Measurements from ENCODE around the gene ZNF750.

ZNF750 gene

DNA sequence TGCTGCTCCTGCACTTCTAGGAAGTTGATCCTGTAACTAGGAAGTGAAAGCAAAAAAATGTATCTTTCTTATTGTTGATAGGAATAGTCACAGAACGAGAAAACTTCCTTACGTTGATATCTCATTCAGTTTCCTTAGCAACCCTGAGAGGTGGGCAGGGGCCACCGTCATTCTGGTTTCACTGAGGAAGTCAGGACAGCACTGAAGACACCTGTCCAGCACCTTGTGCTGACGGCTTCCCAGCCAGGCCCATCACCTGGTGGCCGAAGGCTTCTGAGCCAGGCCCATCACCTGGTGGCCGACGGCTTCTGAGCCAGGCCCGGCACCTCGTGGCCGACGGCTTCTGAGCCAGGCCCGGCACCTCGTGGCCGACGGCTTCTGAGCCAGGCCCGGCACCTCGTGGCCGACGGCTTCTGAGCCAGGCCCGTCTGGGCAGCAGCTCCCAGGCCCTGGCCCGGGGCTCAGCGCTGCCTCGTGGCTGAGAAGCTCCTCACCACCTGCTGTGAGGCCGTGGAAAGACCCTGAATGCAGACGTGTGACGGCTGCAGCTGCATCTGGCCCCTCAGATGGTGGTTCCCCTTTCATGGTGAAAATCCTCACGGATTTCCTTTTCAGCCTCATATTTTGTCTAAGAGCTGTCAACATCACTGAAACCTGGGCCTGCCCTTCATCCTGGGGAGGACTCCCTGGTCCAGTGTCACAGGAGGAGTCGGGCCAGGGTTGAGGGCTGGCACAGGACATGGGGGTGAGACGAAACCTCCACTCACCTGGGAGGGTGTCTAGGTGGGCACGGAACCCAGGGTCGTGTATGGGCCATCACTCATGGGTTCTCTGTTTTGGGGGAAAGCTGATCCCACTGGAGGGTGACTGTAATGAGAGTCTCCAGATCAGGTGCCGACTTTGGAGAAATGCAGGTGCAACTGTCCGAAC, 33.0 kb upstream of the ZNF750 start:
- H3K27ac ChIP-seq (ENCODE audit: insufficient read depth, low read length, poor library complexity, severe bottlenecking), result no peak overlapping the region
- no peak overlapping the region for H3K4me3 ChIP-seq (ENCODE audit: insufficient read depth, low read depth, low read length, poor library complexity, severe bottlenecking)

GRCh38 chr17:82871776-82872561, 32.1 kb upstream of the ZNF750 start:
- no peaks in the 10 kb centered on the region for H3K27me3 ChIP-seq (replicated peaks; ENCODE audit: control insufficient read depth, insufficient read depth, low read length, poor library complexity, severe bottlenecking)
- peaks cover 2% of the 10 kb centered on the region for H3K4me1 ChIP-seq (ENCODE audit: control insufficient read depth, insufficient read depth, low read length, poor library complexity, severe bottlenecking)
- H3K4me3 ChIP-seq (ENCODE audit: insufficient read depth, low read depth, low read length, poor library complexity, severe bottlenecking), result no peak overlapping the region
- H3K27ac ChIP-seq (ENCODE audit: insufficient read depth, low read length, poor library complexity, severe bottlenecking), result no peak overlapping the region
- H3K9me3 ChIP-seq (ENCODE audit: control insufficient read depth, low read length), result no peaks in the 10 kb centered on the region
- DNase-seq, result no peak
- H3K36me3 ChIP-seq (ENCODE audit: control insufficient read depth, insufficient read depth, low read length), result peaks cover 33% of the 10 kb centered on the region

More for the DNA sequence above, 33.0 kb upstream of the ZNF750 start:
- H3K27me3 ChIP-seq (replicated peaks; ENCODE audit: control insufficient read depth, insufficient read depth, low read length, poor library complexity, severe bottlenecking), result no peaks in the 10 kb centered on the region
- H3K4me1 ChIP-seq (ENCODE audit: control insufficient read depth, insufficient read depth, low read length, poor library complexity, severe bottlenecking), result no peaks in the 10 kb centered on the region
- H3K9me3 ChIP-seq (ENCODE audit: control insufficient read depth, low read length), result no peaks in the 10 kb centered on the region
- no peak for DNase-seq
- H3K36me3 ChIP-seq (ENCODE audit: control insufficient read depth, insufficient read depth, low read length), result peaks cover 33% of the 10 kb centered on the region

DNA sequence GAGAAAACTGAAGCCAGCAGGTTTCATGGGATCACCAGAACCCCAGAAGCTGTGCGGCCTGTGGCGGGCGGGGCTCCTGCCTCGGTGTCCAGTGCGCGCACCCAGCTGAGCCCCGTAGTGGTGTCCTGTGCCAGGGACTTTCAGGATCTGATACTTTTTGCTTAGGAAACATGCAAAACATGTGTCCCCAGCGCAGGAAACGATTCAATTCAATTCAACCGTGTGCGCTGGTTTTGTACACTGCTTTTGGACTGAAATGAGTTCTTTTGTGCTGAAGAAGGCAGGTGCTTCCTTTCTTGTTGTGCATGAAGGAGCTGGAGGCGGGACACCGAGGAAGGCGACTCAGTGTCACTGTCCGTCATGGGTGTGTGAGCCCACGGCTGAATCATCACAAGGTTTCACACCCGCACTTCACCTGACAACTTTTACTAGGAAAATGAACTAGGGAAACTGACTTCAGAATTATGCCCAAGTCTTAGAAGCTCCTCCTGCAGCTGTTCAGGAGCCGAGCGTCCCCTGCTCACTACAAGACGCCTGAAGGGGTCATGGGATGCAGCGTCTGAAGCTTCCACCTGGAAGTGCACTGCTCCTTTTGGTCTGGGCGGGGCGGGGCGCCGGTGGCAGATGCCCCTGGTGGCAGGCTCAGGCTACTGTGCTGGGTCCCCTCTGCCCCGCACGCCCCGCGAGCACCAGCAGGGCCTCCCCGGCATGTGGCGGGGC, 31.4 kb upstream of the ZNF750 start:
- Histone ChIP-seq H3K27ac (ENCODE audit: insufficient read depth, low read length, poor library complexity, severe bottlenecking) (no peak overlapping the region), H3K27me3 (replicated peaks; ENCODE audit: control insufficient read depth, insufficient read depth, low read length, poor library complexity, severe bottlenecking) (no peaks in the 10 kb centered on the region), H3K4me1 (ENCODE audit: control insufficient read depth, insufficient read depth, low read length, poor library complexity, severe bottlenecking) (peaks cover 10% of the 10 kb centered on the region), H3K9me3 (ENCODE audit: control insufficient read depth, low read length) (no peaks in the 10 kb centered on the region), H3K4me3 (ENCODE audit: insufficient read depth, low read depth, low read length, poor library complexity, severe bottlenecking) (no peak overlapping the region), H3K36me3 (ENCODE audit: control insufficient read depth, insufficient read depth, low read length) (peaks cover 31% of the 10 kb centered on the region)
- DNase-seq, result no peak

DNA sequence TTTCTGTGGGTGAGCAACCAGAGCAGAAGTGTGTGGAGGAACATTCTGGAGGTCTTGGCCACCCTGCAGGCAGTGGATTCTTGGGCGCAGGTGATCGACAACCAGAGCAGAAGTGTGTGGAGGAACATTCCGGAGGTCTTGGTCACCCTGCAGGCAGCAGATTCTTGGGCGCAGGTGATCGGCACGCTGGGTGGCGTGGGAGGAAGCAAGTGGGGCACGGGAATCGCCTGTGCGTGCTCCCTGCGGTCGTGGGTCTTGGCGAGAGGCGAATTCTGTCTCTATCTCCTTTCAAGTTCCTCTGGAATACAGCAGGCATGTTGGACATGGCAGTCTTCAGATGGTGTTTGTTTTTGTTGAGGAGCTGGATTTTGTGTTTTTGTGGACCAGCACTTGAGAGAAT, 30.7 kb upstream of the ZNF750 start:
- peaks cover 16% of the 10 kb centered on the region for H3K4me1 ChIP-seq (ENCODE audit: control insufficient read depth, insufficient read depth, low read length, poor library complexity, severe bottlenecking)
- H3K4me3 ChIP-seq (ENCODE audit: insufficient read depth, low read depth, low read length, poor library complexity, severe bottlenecking), result no peak overlapping the region
- H3K27me3 ChIP-seq (replicated peaks; ENCODE audit: control insufficient read depth, insufficient read depth, low read length, poor library complexity, severe bottlenecking), result no peaks in the 10 kb centered on the region
- H3K36me3 ChIP-seq (ENCODE audit: control insufficient read depth, insufficient read depth, low read length), result peaks cover 29% of the 10 kb centered on the region
- DNase-seq, result no peak
- H3K27ac ChIP-seq (ENCODE audit: insufficient read depth, low read length, poor library complexity, severe bottlenecking), result no peak overlapping the region
- no peaks in the 10 kb centered on the region for H3K9me3 ChIP-seq (ENCODE audit: control insufficient read depth, low read length)

DNA sequence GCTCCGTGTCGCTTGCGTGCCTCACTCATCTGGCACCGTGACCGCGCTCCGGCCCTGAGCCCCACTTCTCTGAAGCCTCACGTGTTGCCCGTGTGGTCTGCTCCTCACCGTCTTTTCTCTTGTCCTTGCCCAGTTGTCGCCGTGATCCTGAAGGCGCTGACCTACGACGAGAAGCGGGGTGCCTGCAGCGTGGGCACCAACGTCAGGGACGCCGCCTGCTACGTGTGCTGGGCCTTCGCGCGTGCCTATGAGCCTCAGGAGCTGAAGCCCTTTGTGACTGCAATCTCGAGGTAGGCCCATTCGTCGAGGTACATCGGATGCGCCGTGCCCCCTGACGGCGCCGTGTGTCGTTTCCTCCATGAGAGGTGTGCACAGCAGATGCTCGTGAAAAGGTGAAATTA, 30.3 kb upstream of the ZNF750 start:
- Histone ChIP-seq H3K36me3 (ENCODE audit: control insufficient read depth, insufficient read depth, low read length) (peaks cover 29% of the 10 kb centered on the region), H3K9me3 (ENCODE audit: control insufficient read depth, low read length) (no peaks in the 10 kb centered on the region), H3K27ac (ENCODE audit: insufficient read depth, low read length, poor library complexity, severe bottlenecking) (no peak overlapping the region), H3K27me3 (replicated peaks; ENCODE audit: control insufficient read depth, insufficient read depth, low read length, poor library complexity, severe bottlenecking) (no peaks in the 10 kb centered on the region), H3K4me3 (ENCODE audit: insufficient read depth, low read depth, low read length, poor library complexity, severe bottlenecking) (no peak overlapping the region), H3K4me1 (ENCODE audit: control insufficient read depth, insufficient read depth, low read length, poor library complexity, severe bottlenecking) (peaks cover 21% of the 10 kb centered on the region)
- no peak for DNase-seq

- peaks cover 27% of the 10 kb centered on the region for H3K4me1 ChIP-seq (ENCODE audit: control insufficient read depth, insufficient read depth, low read length, poor library complexity, severe bottlenecking)
- no peak for DNase-seq
- H3K36me3 ChIP-seq (ENCODE audit: control insufficient read depth, insufficient read depth, low read length), result peaks cover 29% of the 10 kb centered on the region
- H3K4me3 ChIP-seq (ENCODE audit: insufficient read depth, low read depth, low read length, poor library complexity, severe bottlenecking), result no peak overlapping the region
- no peak overlapping the region for H3K27ac ChIP-seq (ENCODE audit: insufficient read depth, low read length, poor library complexity, severe bottlenecking)
- H3K27me3 ChIP-seq (replicated peaks; ENCODE audit: control insufficient read depth, insufficient read depth, low read length, poor library complexity, severe bottlenecking), result no peaks in the 10 kb centered on the region
- H3K9me3 ChIP-seq (ENCODE audit: control insufficient read depth, low read length), result no peaks in the 10 kb centered on the region
Observed at GRCh38 chr17:82869536-82869935, 29.7 kb upstream of the ZNF750 start.

DNA sequence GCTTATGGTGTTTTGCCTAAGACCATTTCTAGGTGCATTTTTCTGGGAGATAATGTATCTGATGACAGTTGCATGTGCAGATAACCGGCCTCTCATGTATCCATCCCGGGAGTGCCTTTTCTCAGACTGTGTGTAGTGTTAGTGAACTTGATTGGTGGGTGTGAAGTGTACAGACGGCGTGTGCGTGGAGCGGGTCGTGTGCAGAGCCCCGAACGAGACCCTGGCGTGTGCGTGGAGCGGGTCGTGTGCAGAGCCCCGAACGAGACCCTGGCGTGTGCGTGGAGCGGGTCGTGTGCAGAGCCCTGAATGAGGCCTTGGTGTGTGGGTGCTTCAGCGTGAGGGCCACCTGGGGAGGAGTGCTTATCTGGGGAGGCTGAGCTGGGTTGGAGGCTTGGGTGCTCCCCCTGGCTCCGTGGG, 28.9 kb upstream of the ZNF750 start:
- no peak for DNase-seq
- Histone ChIP-seq H3K4me1 (ENCODE audit: control insufficient read depth, insufficient read depth, low read length, poor library complexity, severe bottlenecking) (peaks cover 34% of the 10 kb centered on the region), H3K36me3 (ENCODE audit: control insufficient read depth, insufficient read depth, low read length) (peaks cover 29% of the 10 kb centered on the region), H3K27me3 (replicated peaks; ENCODE audit: control insufficient read depth, insufficient read depth, low read length, poor library complexity, severe bottlenecking) (no peaks in the 10 kb centered on the region), H3K9me3 (ENCODE audit: control insufficient read depth, low read length) (no peaks in the 10 kb centered on the region), H3K4me3 (ENCODE audit: insufficient read depth, low read depth, low read length, poor library complexity, severe bottlenecking) (no peak overlapping the region), H3K27ac (ENCODE audit: insufficient read depth, low read length, poor library complexity, severe bottlenecking) (no peak overlapping the region)

DNA sequence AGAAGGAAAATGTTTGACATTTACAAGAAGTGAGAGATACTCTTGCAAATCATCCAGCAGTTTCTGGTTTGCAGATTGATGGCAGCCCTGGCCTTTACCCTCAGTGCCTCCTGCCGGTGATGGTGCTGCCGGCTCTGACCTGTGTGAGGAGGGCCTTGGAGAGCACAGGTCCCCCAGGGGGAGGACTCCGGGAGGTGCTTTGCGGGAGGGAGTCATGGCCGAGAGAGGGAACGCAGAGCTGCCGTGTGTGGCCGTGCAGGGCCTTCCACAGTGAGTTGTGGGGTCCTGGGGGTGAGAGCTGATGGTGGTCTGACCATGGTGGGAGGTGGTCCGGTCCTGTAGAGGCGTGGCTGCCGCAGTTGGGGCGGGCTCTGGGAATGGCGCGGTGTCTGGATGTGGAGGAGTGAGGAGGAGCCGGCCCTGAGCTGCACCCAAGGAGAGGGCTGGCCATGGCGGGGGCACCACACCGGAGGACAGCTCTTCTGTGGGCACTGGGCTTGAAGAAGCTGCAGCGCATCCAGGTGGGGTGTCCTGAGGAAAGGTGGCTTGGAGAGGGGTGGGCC, 28.0 kb upstream of the ZNF750 start:
- Histone ChIP-seq H3K27me3 (replicated peaks; ENCODE audit: control insufficient read depth, insufficient read depth, low read length, poor library complexity, severe bottlenecking) (no peaks in the 10 kb centered on the region), H3K27ac (ENCODE audit: insufficient read depth, low read length, poor library complexity, severe bottlenecking) (no peak overlapping the region), H3K9me3 (ENCODE audit: control insufficient read depth, low read length) (no peaks in the 10 kb centered on the region), H3K4me3 (ENCODE audit: insufficient read depth, low read depth, low read length, poor library complexity, severe bottlenecking) (no peak overlapping the region), H3K4me1 (ENCODE audit: control insufficient read depth, insufficient read depth, low read length, poor library complexity, severe bottlenecking) (peaks cover 42% of the 10 kb centered on the region), H3K36me3 (ENCODE audit: control insufficient read depth, insufficient read depth, low read length) (peaks cover 25% of the 10 kb centered on the region)
- no peak for DNase-seq

DNA sequence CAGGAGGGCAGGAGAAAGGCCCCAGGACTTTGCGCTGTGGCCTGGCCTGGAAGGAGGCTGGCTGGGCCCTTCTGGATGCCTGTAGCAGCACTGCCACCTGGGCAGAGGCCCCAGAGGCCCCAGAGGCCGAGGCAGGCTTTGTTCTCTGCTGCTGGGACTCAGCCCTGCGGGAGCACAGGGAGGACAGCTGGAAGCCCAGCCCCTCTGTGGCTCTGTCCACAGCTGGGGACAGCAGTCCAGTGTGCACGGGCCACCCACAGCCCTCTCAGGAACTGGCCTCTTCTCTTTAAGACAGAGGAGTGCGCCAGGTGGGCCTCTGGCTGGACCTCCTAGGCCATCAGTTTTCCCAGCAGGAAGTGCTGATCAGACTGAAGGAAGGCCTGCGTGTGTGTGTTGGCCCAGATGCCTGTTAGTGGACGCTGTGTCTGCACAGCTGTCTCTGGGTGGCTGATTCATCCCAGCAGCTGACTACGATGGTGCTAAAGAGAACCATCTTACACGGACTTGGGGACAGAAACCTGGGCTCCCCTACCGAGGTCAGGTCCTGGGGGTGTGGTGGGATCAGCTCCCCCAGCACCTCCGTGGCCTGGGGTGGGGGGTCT, 26.9 kb upstream of the ZNF750 start:
- peaks cover 16% of the 10 kb centered on the region for H3K36me3 ChIP-seq (ENCODE audit: control insufficient read depth, insufficient read depth, low read length)
- no peak for DNase-seq
- no peak overlapping the region for H3K4me3 ChIP-seq (ENCODE audit: insufficient read depth, low read depth, low read length, poor library complexity, severe bottlenecking)
- peaks cover 50% of the 10 kb centered on the region for H3K4me1 ChIP-seq (ENCODE audit: control insufficient read depth, insufficient read depth, low read length, poor library complexity, severe bottlenecking)
- no peaks in the 10 kb centered on the region for H3K27me3 ChIP-seq (replicated peaks; ENCODE audit: control insufficient read depth, insufficient read depth, low read length, poor library complexity, severe bottlenecking)
- no peaks in the 10 kb centered on the region for H3K9me3 ChIP-seq (ENCODE audit: control insufficient read depth, low read length)
- peak overlapping the region; percentile 92 for H3K27ac ChIP-seq (ENCODE audit: insufficient read depth, low read length, poor library complexity, severe bottlenecking)
